H54 (cell line): ENCODE data around the gene STIM1.
"Not testable (repeated sequence)": the region's sequence is repeated elsewhere in the genome, so short reads cannot be mapped to it uniquely, and the experiment has no call there.

Source experiments
- DNase-seq: peaks from one replicate; pipeline ENCODE4 v3.0.0; 2011; ENCODE audit warnings: low spot score, mixed read lengths; ENCODE audit not compliant: insufficient read length
- FAIRE-seq: peaks from 3 replicates; lab custom pipeline; 2011; peaks lifted over from hg19 to GRCh38; lab: Jason Lieb, UNC
- POLR2A ChIP-seq: IDR thresholded peaks from 2 replicates; pipeline ENCODE4 v1.6.1; 2011; ENCODE audit warnings: low read depth, mild to moderate bottlenecking, low read length

The STIM1 gene

DNA sequence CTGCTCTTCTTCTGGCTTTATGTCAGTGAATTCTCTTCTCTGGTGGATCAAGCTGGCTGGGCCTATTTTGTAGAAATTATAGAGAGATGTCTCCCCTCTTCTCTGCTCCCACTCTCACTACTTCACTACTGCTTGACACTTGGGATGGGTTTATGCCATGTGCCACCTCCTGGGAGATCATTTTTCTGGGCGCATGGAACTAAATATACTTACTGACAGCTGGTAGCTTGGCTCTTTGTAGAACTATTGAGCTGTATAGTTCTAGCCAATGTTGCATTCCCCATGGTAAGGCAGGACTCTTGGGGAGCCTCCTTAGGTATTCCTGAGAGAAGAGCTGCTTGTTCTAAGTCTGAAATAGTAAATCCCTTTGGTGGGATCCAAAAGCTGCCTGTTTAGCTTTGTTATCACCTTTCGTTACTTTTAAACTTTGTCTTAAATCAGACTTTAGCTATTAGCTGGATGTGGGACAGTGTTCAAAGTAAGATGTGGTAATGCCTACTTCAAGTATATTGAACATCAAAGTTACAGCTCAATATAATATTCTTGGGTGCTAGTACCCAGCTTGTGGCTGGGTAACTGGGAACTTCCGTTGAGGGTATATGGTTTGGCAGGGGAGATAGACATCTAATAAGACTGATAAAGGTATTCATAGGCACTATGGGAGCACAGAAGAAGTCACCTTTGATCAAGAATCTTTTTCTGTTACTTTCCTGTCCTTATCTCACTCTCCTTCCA, 151.6 kb downstream of the STIM1 start:
- no peak for TF ChIP-seq POLR2A
- DNase-seq (no peak), FAIRE-seq (no peak)

DNA sequence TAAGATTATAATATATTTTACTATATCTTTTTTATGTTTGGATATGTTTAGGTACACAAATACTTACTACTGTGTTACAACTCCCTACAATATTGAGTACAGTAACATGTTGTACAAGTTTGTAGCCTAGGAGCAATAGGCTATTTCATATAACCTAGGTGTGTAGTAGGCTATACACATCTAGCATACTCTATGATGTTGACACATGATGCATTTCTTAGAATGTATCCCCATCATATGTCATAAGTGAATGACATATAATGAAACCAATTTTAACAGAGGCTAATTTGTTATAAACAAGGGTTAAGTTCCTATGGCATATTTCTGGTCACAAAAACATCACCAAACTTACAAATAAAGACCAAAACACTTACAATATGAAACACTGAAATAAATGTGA, 152.7 kb downstream of the STIM1 start:
- no peak for DNase-seq

DNA sequence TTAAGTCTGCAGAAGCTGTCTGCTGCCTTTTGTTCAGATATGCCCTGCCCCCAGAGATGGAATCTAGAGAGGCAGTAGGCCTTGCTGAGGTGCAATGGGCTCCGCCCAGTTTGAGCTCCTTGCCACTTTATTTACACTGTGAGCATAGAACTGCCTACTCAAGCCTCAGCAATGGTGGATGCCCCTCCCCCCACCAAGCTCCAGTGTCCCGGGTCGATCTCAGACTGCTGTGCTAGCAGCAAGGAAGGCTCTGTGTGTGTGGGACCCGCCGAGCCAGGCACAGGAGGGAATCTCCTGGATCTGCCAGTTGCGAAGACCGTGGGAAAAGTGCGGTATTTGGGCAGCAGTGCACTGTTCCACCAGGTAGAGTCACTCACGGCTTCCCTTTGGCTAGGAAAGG, 161.1 kb downstream of the STIM1 start:
- DNase-seq, FAIRE-seq: not testable (repeated sequence)

More for the DNA sequence above, 152.7 kb downstream of the STIM1 start:
- TF ChIP-seq POLR2A, result no peak
- no peak for FAIRE-seq

DNA sequence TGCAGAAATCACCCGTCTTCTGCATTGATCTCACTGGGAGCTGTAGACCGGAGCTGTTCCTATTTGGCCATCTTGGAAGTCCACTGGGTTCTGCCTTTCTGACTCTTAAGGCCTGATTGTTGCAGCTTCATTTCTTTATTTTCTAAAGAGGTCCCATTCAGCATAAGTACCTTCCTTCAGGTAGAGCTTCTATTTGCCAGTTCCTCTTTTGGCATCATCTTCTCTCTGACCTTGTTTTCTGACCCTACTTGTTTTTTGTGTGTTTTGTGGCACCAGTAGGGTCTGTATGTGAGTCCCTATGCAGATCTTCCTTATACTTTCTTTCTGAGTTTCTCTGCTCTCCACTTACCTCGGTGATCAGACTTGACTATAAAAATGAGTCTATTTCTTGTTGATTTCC, 161.7 kb downstream of the STIM1 start:
- FAIRE-seq, result no peak
- no peak for TF ChIP-seq POLR2A
- no peak for DNase-seq

DNA sequence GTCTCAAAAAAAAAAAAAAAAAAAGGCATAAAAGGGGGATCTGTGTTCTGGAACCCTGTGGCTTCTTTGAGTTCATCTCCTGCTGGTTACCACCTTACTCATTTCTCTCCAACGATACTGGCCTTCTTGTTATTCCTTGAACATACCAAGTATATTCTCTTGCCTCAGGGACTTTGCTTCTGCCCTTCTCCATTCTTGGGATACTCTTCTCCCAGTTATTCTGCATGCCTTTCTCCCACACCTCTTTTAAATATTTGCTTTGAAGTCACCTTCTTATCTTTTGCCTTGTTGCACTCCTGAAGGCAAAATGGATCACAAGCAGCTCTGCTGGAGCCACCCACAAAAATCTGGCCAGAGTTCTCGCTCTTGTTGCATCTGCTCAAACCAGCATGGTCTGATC, 163.2 kb downstream of the STIM1 start:
- no peak for FAIRE-seq
- no peak for DNase-seq
- TF ChIP-seq POLR2A, result no peak

DNA sequence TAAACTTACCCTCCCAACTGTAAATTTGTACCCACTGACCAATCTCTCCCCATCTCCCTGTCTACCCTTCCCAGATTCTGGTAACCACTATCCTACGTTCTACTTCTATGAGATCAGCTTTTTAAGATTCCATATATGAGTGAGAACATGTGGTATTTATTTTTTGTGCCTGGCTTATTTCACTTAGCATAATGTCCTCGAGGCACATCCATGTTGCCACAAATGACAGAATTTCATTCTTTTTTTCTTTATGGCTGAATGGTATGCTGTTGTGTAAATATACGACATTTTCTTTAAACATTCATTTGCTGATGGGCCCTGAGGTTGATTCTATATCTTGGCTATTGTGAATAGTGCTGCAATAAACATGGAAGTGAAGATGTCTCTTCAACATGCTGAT, 164.4 kb downstream of the STIM1 start:
- FAIRE-seq, result no peak
- no peak for DNase-seq
- TF ChIP-seq POLR2A, result no peak

DNA sequence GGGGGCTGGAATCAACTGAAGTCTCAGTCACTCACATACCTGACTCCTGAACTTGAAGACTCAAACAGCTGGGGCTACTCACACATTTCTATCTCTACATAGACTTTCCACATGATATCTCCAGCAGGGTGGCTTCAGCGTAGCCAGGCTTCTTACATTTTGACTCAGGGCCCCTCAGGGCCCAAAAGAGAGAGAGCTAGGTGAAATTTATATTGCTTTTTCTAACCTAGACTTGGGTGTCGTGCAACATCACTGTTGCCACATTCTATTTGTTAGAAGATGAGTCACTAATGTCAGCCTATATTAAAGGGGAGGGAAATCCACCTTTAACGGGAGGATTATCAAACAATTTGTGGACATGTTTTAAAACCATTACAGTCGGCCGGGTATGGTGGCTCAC, 167.2 kb downstream of the STIM1 start:
- TF ChIP-seq POLR2A, result no peak
- FAIRE-seq, result no peak
- DNase-seq, result no peak

DNA sequence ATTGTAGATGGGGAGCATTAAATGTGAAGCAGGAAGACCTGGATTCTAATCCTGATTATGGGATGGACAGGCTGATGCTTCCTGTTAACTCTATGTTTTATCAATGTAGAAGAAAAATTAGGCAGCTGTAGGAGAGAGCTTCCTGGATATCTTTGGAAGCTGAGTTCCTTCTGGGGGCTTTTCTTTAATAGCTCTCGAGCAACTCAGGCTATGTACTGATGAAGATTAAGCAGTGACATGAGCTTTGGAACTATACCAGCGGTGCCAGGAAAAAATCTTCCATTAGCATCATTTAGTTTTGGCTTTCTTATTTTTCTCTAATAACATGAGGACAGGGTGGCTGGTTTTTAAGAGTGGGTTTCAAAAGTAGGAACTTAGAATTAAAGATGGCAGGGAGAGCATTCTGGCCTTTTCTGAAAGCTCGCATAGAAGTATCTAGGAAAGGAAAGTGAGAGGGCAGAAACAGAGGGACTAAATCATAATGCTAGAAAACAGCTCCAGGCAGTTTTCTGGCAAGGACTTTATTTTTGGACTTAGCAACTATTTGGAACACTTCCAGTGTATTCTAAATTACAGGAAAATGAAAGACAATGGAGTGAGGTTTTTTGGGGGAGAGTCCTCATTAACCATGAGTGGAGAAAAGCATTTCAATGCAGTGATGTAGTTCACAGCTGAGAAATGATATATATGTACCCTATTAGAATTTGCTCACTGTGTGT, 169.9 kb downstream of the STIM1 start:
- FAIRE-seq, result no peak
- no peak for TF ChIP-seq POLR2A
- DNase-seq, result no peak

DNA sequence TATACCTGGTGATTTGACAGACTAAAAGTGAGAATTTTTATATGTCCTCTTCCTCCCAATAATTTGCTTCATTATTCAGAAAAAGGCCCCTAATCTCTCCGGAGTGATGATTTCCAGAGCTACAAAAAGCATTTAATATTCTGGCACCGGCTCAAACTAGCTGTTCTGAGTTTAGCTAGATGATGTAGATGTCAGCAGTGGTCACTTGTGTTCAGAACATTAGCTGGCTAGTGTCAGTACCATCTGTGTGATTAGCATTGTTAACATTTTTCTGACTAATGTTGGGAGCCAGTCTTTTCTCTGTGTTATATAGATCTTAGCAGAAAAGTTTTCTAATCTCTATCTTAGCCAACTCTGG, 170.5 kb downstream of the STIM1 start:
- no peak for TF ChIP-seq POLR2A
- DNase-seq (no peak), FAIRE-seq (no peak)

DNA sequence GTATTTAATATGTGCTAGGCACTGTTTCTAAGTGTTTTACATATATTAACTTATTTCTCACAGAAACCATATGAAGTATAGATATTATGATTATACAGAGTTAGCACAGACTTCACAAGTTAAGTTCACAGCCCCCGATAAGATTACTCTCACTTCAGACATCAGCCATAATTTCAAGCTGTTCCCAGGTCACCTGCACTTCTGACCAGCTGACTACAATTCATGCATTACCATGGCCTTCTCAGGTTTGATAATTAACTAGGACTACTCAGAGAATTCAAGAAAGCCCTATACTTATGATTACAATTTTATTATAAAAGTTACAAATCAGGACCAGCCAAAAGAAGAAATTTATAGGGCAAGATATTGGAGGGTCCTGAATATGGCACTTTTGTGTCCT, 170.9 kb downstream of the STIM1 start:
- TF ChIP-seq POLR2A, result no peak
- no peak for DNase-seq
- no peak for FAIRE-seq

DNA sequence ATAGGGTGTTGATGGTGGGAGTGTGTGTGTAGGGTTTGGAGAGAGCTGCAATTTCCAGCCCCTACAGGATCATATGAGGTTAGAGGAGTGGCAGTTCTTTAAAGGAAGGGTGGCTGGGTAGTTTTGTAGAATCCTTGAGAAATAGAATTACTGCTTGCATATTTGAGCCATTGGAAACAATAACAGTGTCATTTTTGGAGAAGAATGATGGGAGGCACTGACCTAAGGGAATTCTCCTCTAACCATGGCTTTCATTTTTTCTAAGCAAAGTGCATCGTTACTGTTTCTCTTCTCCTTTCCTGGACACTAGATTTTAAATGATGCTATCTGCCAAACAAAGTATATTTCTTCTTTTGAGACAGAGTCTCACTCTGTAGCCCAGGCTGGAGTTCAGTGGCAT, 172.3 kb downstream of the STIM1 start:
- no peak for TF ChIP-seq POLR2A
- no peak for FAIRE-seq
- DNase-seq, result no peak

DNA sequence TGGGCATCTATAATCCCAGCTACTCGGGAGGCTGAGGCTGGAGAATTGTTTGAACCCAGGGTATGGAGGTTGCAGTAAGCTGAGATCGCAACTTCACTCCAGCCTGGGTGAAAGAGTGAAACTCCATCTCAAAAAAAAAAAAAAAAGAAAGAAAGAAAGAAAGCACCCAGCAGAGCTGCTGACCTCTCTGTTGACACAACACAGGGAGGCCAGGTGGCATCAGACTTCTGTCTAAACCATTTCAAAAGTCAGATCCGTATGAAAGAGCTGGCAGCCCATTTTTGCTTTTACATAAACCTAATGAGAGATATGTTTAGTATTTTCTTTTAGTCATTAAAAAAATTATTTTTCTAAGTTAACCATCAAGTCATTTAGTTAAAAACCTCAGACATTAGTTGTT, 174.7 kb downstream of the STIM1 start:
- DNase-seq, result no peak
- FAIRE-seq, result no peak
- TF ChIP-seq POLR2A, result no peak

DNA sequence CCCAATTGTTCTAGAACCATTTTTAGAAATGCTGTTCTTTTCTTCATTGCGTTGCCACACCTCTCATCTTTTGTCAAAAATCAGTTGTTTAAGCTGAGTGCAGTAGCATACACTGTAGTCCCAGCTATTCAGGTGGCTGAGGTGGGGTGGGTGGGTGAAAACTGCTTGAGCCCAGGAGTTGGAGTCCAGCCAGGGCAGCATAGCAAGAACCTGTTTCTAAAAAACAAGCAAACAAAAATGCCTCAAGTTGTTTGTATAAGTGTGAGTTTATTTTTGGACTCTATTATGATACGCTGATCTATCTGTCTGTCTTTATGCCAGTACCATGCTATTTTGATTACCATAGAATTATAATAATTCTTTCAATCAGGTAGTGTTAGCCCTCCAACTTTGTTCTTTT, 176.6 kb downstream of the STIM1 start:
- TF ChIP-seq POLR2A, result no peak
- DNase-seq (no peak), FAIRE-seq (peak; percentile 11)

DNA sequence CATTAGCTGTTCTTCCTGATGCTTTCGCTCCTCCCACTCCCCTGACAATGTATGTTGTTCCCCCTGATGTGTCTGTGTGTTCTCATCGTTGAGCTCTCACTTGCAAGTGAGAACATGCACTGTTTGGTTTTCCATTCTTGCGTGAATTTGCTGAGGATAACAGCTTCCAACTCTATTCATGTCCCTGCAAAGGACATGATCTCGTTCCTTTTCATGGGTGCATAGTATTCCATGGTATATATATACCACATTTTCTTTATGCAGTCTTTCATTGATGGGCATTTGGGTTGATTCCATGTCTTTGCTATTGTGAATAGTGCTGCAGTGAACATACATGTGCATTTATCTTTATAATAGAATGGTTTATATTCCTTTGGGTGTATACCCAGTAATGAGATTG, 180.5 kb downstream of the STIM1 start:
- peak; percentile 60 for FAIRE-seq

DNA sequence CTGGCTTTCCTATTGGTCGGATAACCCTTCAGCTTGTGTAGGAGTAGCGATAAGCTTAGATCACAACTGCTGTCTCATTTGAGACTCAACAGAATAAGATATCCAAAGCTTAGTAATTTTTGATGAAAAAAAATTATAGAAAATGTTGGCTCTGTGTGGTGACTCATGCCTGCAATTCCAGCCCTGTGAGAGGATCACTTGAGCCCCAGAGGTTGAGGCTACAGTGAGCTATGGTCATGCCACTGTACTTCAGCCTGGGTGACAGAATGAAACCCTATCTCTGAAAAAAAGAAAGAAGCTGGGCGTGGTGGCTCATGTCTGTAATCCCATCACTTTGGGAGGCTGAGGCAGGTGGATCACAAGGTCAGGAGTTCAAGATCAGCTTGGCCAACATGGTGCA, 183.5 kb downstream of the STIM1 start:
- no peak for TF ChIP-seq POLR2A
- no peak for DNase-seq
- FAIRE-seq, result peak; percentile 77

More for the DNA sequence above, 180.5 kb downstream of the STIM1 start:
- DNase-seq, result no peak
- no peak for TF ChIP-seq POLR2A
